SH-SY5Y (cell line): ENCODE results near the gene LCORL.
A peak's percentile ranks its signal among the peaks of the same experiment; 100 is the strongest.

ENCODE experiments used
- GATA2 ChIP-seq: IDR thresholded peaks from 2 replicates; pipeline ENCODE4 v1.6.1; 2011; ENCODE audit warnings: mild to moderate bottlenecking, low read depth, low read length
- GATA3 ChIP-seq: IDR thresholded peaks from 2 replicates; pipeline ENCODE4 v1.6.1; 2011; ENCODE audit warnings: low read depth, mild to moderate bottlenecking, low read length, moderate library complexity

Gene LCORL

DNA sequence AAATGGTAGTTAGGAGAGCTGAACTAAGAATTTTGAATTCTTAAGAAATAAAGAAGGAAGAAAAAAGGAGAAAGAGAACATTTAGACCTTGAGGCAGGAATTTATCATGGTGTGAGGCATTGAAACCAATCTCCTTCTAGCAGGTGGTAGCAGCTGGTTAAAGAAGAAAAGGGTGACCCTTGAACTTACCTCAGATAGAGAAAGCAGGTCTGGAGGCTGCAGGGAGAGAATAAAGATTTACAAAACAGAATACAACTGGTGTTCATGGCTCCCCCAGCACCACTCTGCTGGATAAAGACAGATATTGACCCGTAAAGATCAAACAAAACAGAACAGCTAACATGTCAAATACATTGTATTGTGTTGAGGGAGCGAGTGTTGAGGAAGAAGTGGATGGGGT lies 154.7 kb downstream of the LCORL start:
- TF ChIP-seq GATA2 (no peak), GATA3 (no peak)

DNA sequence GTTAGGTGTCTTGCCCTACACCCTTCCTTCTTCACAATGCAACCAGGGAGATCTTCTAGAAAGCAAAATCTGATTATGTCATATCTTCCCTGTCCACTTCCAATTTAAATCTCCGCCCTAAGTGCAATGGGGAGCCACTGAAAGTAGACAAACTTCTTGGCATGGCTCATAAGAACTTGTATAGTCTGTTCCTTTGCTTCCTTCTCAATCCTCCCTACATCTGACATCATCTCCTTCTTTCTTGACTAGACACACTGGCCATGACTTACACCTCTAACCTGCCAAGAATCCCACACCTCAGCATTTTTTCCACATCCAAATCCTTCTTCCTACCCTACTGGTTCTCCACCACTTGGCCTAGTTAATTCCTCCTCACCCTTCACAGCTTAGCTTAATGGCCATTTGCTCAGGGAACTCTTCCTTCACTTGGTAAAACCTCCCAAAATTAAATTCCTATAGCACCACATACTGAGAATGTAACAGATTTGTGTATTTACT lies 155.6 kb downstream of the LCORL start:
- no peak for TF ChIP-seq GATA3

DNA sequence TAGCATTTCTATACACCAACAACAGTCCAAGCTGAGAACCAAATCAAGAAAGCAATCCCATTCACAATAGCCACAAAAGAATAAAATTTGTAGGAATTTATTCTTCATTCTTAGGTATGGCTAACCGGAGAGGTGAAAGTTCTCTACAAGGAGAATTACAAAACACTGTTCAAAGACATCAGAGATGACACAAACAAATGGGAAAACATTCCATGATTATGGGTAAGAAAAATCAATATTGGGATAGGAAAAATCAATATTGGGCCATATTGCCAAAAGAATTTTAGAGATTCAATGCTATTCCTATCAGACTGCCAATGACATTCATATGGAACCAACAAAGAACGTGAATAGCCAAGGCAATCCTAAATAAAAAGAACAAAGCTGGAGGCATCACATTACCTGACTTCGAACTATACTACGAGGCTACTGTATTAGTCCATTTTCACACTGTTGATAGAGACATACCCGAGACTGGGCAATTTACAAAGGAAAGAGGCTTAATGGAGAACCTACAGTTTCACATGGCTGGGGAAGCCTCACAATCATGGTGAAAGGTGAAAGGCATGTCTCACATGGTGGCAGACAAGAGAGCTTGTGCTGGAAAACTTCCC lies 161.7 kb downstream of the LCORL start:
- TF ChIP-seq GATA2 (no peak), GATA3 (no peak)

DNA sequence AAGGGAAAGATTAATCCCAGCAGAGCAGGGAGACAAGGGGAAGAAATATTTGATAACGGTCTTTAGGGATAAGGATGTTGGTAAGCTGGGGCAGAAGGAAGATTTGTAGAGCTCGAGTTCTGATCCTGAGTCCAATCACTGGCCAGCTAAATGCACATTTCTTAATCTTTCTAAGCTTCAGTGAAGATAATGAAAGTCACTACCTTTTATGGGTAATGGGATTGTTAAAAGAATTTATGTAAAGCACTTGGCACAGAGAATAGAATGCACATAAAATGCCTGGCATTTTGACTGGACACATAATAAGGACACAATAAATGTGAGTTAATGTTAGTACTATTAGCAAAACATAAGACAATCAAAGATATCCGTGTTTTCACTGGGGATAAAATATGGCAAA lies 167.5 kb downstream of the LCORL start:
- TF ChIP-seq GATA3 (no peak), GATA2 (no peak)

DNA sequence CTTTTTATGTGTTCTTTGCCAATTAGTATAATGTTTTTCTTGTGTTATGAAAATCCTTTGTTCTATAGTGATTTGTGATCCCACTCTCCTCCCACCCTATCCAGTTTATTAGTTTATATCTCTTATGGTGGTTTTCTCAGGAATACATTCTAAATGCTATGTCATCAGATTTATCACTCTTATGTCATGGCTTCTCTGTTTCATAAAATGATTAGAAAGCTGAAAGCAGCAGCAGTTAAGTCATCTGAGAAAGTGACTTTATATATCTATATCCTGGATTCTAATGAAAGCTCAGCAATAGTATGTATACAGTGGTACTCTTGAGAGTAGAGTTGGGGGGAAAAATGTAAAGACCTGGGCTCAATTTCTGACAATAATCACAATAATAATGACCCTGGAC lies 169.6 kb downstream of the LCORL start:
- no peak for TF ChIP-seq GATA3
- no peak for TF ChIP-seq GATA2

DNA sequence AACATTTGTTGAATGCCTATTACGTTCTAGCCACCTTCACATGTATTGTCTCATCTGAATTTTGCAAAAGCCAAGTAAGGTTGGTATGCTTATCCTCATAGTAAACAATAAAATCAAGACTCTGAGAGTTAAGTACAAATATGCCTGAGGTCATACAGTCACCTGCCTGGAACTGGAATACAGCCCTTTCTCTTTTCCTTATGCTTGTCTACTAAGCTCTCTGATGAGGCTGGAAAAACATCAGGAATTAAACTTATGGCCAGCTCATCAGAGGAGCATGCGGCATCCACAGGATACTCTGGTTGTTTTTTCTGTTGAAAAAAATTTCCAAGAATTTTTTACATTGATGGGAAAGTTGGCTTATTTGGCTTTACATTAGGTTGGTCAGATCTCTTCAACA lies 175.3 kb downstream of the LCORL start:
- TF ChIP-seq GATA3 (no peak), GATA2 (no peak)

DNA sequence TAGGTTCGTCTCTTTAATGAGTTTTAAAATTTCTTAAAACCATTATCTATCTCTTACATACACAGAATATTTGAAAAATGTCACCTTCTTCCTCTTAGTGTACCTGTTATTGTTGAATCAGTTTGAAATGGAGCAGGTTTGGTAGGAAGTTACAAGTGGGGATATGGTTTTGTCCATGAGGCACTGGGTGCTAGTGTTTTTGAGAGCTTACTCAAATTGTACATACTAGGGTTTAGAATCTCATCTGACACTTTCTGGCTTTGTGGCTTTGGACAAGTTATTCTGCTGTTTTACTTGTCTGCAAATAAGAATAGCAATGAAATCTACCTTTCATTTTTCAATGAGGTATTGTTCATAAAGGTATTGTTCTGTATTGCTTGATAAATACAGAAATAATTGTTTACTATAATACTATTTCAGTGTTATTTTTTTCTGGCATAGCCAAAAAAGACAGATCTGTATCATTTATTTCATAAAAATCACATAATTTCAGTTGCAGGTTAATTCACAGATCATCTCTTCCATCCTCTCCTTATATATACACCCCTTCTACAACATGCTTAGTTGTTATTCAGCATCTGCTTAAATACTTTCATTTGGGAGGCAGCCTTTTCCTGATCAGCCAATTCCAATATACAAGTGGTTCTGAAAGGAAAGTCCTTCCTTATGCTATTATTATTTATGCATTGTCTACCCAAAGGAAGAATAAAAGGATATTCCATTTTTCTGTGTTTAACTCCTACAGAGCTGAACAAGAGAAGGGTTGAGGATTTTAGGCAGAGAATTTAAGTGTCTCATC lies 197.5 kb downstream of the LCORL start:
- TF ChIP-seq GATA3 (no peak), GATA2 (no peak)

DNA sequence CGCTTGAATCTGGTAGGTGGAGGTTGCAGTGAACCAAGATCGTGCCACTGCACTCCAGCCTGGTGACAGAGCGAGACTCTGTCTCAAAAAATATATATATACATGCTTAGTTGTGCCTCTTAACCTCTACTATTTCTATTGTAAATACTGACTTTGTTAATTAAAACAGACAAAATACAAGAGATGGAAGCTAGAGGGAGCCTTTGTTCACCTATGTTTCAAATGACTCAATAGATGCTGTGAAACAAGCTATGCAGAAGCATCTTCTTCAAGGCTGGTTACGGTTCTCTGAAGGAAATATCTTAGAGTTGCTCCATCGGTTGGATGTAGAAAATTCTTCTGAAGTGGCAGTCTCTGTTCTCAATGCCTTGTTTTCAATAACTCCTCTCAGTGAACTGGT lies 204.5 kb downstream of the LCORL start:
- no peak for TF ChIP-seq GATA2
- no peak for TF ChIP-seq GATA3

DNA sequence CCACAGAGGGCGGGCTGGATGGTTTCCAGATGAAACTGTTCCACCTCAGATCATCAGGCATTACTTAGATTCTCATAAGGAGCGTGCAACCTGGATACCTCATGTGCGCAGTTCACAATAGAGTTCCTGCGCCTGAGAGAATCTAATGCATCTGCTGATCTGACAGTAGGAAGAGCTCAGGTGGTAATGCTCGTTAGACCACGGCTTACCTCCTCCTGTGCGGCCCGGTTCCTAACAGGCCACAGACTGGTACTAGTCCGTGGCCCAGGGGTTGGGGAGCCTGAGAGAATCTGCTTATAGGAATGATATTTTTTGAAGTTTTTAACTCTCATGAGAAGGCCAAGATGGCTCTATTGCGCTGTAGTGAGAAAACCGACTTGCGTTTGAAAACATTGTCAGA lies 205.4 kb downstream of the LCORL start:
- TF ChIP-seq GATA3 (no peak), GATA2 (no peak)

DNA sequence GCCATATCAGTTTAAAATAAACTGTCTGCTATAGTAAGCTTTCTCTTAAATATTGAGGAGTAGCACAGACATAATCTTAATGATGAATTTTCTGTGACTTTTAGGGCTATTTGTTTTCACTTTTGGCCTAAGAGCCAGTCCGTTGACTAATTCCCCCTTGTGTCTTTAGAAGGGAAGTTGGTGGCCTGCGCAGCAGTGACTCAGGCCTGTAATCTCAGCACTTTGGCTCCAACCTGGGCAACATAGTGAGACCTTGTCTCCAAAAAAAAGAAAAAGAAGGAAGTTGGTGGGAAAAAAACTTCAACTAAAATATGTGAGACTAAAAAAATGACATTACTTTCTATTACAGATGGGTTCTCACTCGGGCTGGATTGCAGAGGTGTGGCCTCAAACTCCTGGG lies 207.4 kb downstream of the LCORL start:
- TF ChIP-seq GATA3 (no peak), GATA2 (no peak)

DNA sequence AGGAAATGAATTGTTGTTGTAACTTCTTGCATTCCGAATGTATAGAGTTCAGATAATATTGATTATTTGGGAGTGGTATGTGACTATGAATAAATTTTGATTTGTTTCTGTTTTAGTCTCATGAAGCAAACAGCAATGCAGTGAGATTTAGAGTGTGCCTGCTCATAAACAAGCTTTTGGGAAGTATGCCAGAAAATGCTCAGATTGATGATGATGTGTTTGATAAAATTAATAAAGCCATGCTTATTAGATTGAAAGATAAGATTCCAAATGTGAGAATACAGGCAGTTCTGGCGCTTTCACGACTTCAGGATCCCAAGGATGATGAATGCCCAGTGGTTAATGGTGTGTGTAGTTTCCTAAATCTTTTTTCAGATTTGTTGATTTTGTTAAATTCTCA lies 208.8 kb downstream of the LCORL start:
- TF ChIP-seq GATA2 (peak; percentile 42; the same call in 1 of the 2 replicates), GATA3 (peak; percentile 51; the same call in 1 of the 2 replicates)

DNA sequence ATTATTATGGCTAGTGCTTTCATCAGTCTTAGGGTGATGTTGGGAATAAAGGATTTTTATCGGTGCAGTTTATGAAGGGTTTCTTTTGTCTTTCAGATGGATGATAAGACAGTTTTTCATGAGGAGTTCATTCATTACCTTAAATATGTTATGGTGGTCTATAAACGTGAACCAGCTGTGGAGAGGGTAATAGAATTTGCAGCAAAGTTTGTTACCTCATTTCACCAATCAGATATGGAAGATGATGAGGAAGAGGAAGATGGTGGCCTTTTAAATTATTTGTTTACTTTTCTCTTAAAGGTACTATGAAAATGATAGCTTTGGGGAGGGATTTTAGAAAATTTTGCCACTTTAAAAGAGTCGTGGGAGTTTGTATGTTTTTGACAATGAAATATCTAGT lies 209.4 kb downstream of the LCORL start:
- TF ChIP-seq GATA3: no peak
- TF ChIP-seq GATA2: no peak

DNA sequence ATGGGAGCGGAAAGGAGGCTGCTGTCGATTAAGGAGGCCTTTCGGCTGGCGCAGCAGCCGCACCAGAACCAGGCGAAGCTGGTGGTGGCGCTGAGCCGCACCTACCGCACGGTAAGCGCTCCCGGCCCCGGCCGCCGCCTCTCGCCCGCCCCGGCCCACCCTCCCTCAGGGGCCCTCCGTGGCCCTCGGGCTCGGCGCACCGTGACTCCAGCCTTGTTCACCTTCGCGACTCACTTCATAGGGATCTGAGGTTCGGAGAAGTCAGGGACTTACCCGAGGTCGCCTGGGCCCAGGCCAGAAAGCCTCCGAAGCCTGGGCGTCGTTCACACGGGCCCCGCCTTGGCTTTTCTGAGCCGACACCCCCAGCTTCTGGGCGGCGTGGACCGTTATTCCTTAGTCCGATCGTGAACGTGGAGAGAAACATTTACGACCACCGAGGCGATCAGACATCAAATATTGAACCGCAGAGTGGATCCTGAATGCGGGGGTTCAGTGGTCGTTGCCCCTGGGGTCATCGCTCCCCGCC lies 210.4 kb downstream of the LCORL start:
- TF ChIP-seq GATA3: no peak
- no peak for TF ChIP-seq GATA2

DNA sequence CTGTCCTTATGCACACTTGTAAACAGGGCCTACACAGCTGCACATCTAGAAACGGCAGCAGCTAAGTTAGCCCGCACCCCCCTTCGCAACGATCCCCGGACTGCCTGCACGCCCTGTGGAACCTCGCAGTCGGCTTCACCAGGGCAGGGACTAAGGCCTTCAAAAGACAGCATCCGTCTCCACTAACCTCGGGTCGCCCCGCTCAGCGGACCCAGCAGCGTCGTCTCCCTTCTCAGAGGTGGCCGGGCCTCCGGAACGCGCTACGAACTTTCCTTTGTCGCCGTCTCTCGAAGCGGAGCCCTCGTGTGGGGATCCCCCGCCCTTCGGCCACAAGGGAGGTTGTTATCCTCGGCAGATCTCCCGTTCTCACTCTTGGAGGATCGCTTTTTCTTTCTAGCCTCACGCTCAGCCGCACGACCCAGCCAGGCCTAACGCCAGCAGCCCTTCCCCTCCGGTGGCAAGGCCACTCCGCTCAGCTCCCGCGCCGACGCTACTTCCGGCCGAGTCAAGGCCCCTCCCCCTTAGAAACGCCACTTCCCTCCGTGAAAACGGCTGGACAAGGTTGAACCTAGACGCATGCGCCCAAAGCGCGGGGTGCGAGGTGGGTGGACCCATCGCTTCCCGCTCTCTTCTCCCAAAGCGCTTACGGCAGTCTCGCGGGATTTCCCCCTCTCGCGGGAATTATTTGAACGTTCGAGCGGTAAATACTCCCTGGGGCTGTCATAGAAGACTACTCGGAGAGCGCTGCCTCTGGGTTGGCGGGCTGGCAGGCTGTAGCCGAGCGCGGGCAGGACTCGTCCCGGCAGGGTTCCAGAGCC lies 211.1 kb downstream of the LCORL start, which contains the start of the genes DCAF16 and NCAPG:
DCAF16 (minus strand) TSS at position 498 of the 818 bp plus-strand sequence. CDS start 6,616 bp downstream, outside the sequence.
NCAPG (plus strand) TSS at position 720 of the 818 bp plus-strand sequence. CDS start 99 bp downstream, outside the sequence.
- TF ChIP-seq GATA2: peak; percentile 25; the same call in 1 of the 2 replicates
- no peak for TF ChIP-seq GATA3
